ENCODE data around the gene ATXN8OS.
"Not testable (repeated sequence)": the region's sequence is repeated elsewhere in the genome, so short reads cannot be mapped to it uniquely, and the experiment has no call there.

Gene ATXN8OS

GRCh38 chr13:70107498-70108281, at the start of gene ATXN8OS:
ATXN8OS (plus strand) TSS chr13:70107826.
- DNase-seq: no peak

- DNase-seq: no peak
These were observed 27.6 kb upstream of the ATXN8OS start for GRCh38 chr13:70080012-70080411.

- DNase-seq: no peak
These were observed 20.4 kb upstream of the ATXN8OS start for GRCh38 chr13:70087247-70087646.

- no peak for DNase-seq
These were observed 18.7 kb upstream of the ATXN8OS start for GRCh38 chr13:70088926-70089325.

GRCh38 chr13:70090036-70090723, 17.4 kb upstream of the ATXN8OS start:
- DNase-seq: no peak

- no peak for DNase-seq
These were observed 9.0 kb upstream of the ATXN8OS start for GRCh38 chr13:70098669-70099068.

GRCh38 chr13:70104481-70104880, 3.1 kb upstream of the ATXN8OS start:
- no peak for DNase-seq

GRCh38 chr13:70107125-70107497, 515 bp upstream of the ATXN8OS start:
- no peak for DNase-seq

- DNase-seq: no peak
These were observed 905 bp downstream of the ATXN8OS start, which contains the start of gene KLHL1 for GRCh38 chr13:70108356-70109105. KLHL1 (minus strand) TSS chr13:70108452; CDS start chr13:70107699, 753 bp downstream.

GRCh38 chr13:70117338-70117905, 9.8 kb downstream of the ATXN8OS start:
- no peak for DNase-seq

- no peak for DNase-seq
These were observed 18.1 kb downstream of the ATXN8OS start for GRCh38 chr13:70125693-70126092.

- DNase-seq: no peak
These were observed 20.5 kb downstream of the ATXN8OS start for GRCh38 chr13:70128098-70128497.

GRCh38 chr13:70142658-70143057, 35.0 kb downstream of the ATXN8OS start:
- DNase-seq: not testable (repeated sequence)

- DNase-seq: no peak
These were observed 54.5 kb downstream of the ATXN8OS start for GRCh38 chr13:70162141-70162540.

- no peak for DNase-seq
These were observed 63.1 kb downstream of the ATXN8OS start for GRCh38 chr13:70170689-70171088.

GRCh38 chr13:70171151-70171550, 63.5 kb downstream of the ATXN8OS start:
- DNase-seq: no peak

GRCh38 chr13:70172946-70173597, 65.4 kb downstream of the ATXN8OS start:
- DNase-seq: no peak

GRCh38 chr13:70173598-70173959, 66.0 kb downstream of the ATXN8OS start:
- no peak for DNase-seq

- DNase-seq: no peak
These were observed 70.7 kb downstream of the ATXN8OS start for GRCh38 chr13:70178346-70178745.
